Heart right ventricle (tissue), 16 donors: ENCODE results near the gene ATP13A3. TPM values are rescaled to one million over a fixed set of nuclear protein-coding genes. Genes with fewer than 3 reads are reported as not detected.
A peak's percentile ranks its signal among the peaks of the same experiment; 100 is the strongest.

Experiments used
- ATAC-seq, 8 donors: fragments of 200-7000 bp; cut with Tn5 transposase; one replicate each; pipeline ENCODE4 v1.9.1; 2020; ENCODE audit warnings: mild to moderate bottlenecking in 8 of 8, moderate library complexity in 8 of 8, moderate number of reproducible peaks in 1 of 8
- DNase-seq, 2 donors: peaks; one replicate each; pipeline ENCODE4 v3.0.0-alpha.2; 2020
- H3K27ac ChIP-seq, 10 donors: fragments of 200-600 bp; sonication (generic) in 2 of 10; one replicate each; pipeline versions ENCODE4 v1.5.0 to v1.8.0; 2020 to 2022; ENCODE audit warnings: mild to moderate bottlenecking in 3 of 10
- H3K27me3 ChIP-seq, 7 donors: fragments of 200-600 bp; one replicate each; pipeline ENCODE4 v1.8.0; 2021 to 2022; ENCODE audit warnings: mild to moderate bottlenecking in 2 of 7
- H3K36me3 ChIP-seq, 9 donors: fragments of 200-600 bp; sonication (generic) in 1 of 9; one replicate each; pipeline versions ENCODE4 v1.5.0 to v1.8.0; 2020 to 2022; ENCODE audit warnings: mild to moderate bottlenecking in 2 of 9
- H3K4me1 ChIP-seq, 9 donors: fragments of 200-600 bp; sonication (generic) in 1 of 9; one replicate each; pipeline versions ENCODE4 v1.5.0 to v1.8.0; 2020 to 2022; ENCODE audit warnings: mild to moderate bottlenecking in 4 of 9
- H3K4me3 ChIP-seq, 10 donors: fragments of 200-600 bp; sonication (generic) in 2 of 10; one replicate each; pipeline versions ENCODE4 v1.5.0 to v1.8.0; 2020 to 2022; ENCODE audit warnings: mild to moderate bottlenecking in 7 of 10, moderate library complexity in 2 of 10
- H3K9me3 ChIP-seq, 11 donors: fragments of 200-600 bp in 10 of 11; sonication (generic) in 2 of 11; one replicate each; pipeline versions ENCODE4 v1.5.0 to v1.8.0; 2013 to 2022; ENCODE audit warnings: mild to moderate bottlenecking in 2 of 11, control low read depth in 1 of 11, moderate library complexity in 1 of 11
- CTCF ChIP-seq, 9 donors: fragments of 200-600 bp; sonication (generic) in 2 of 9; IDR thresholded peaks; one replicate each; pipeline versions ENCODE4 v1.5.0 to v1.8.0; 2021 to 2022; ENCODE audit warnings: antibody characterized with exemption in 9 of 9, mild to moderate bottlenecking in 5 of 9, moderate library complexity in 1 of 9
- WGBS, 2 donors: extraction: QIAGEN DNeasy Blood & Tissue Kit; methylation state at CpG; one replicate each; pipeline ENCODE4 v1.1.7; 2013; ENCODE audit warnings: inconsistent platforms in 1 of 2; 5-methylcytosine and 5-hydroxymethylcytosine counted together
- intact Hi-C, 10 donors: fragments of 100-400 bp; cut with DNase I; formaldehyde crosslinking; loops; one replicate each; pipeline versions ENCODE4 v1.11.1 to v1.14.2; 2022
- polyA plus RNA-seq, 2 donors: library from polyadenylated mRNA; stranded (reverse); fragments of 200-250 nt; gene quantifications; one replicate each; pipeline ENCODE4 v1.2.3, GENCODE V29; 2013
- total RNA-seq, 10 donors: library from RNA; stranded (reverse); fragmentation: NEBNext Ultra II Directional in 3 of 10; extraction: Animal tissue kit (Norgen Biotek cat#: 25700) in 3 of 10; gene quantifications; one replicate each; pipeline versions ENCODE4 v1.2.1 to v1.2.4, GENCODE V29; 2021 to 2023
- donor health status: Arrhythmogenic right ventricular cardiomyopathy.
- donor health status: ischemic (EF 13 %, LVEDD 7.1; RV severe dilation, severe dysfunction).
- donor health status: healthy with polysubstance abuse.
- donor health status: DM: no; HTN: yes; CAD: no.
- donor health status: DM: no; HTN: no; CAD: no.
- donor health status: ischemic (EF 25% LVEDD 6.9; RV normal size, moderate dysfunction).
- donor health status: ischemic (EF 25% LVEDD 5.7; RV mildly dilated, moderate dysfunction).
- donor health status: healthy.
- donor health status: DM: yes; HTN: yes; CAD: no.
- donor health status: Ischemic cardiomyopathy.
- donor health status: ischemic (EF 35%, LVEDD 5.7; RV mildly dilated, moderate dysfunction).
- donor health status: nonischemic (EF 11% LVEDD 7.7; RV severe dilation, severe dysfunction).
- donor health status: DM: yes; HTN: yes; CAD: no.
- donor health status: PGD.
- donor health status: ischemic (EF 29% LVEDD 5.4; RV normal size, mild dysfunction).
- donor health status: nonischemic (EF 23%, LVEDD 6.1; RV moderate dilation, normal function).

Gene ATP13A3
- total and polyA plus RNA-seq, 12 donors: 31.0 to 195 (median 87.8) TPM

- intact Hi-C loops: no loop called here
- peaks cover 0 to 18% (median 5%) of the 10 kb centered on the region in 9 donors for H3K36me3 ChIP-seq
- ATAC-seq: no peak
- WGBS, 2 donors: 95% methylated on average over 7 of the region's 7 CpGs
- no peak for DNase-seq
- H3K27ac ChIP-seq: no peak overlapping the region
- H3K4me3 ChIP-seq: no peak overlapping the region
- H3K4me1 ChIP-seq: peaks cover 0 to 54% (median 17%) of the 10 kb centered on the region in 9 donors
- no peaks in the 10 kb centered on the region for H3K9me3 ChIP-seq
- no peak for TF ChIP-seq CTCF (IDR thresholded peaks at IDR 0.05)
- H3K27me3 ChIP-seq: no peaks in the 10 kb centered on the region
Measured at GRCh38 chr3:194465246-194465645, 21.6 kb downstream of the ATP13A3 start.

- Histone ChIP-seq H3K4me1 (peaks cover 0 to 48% (median 12%) of the 10 kb centered on the region in 9 donors), H3K9me3 (no peaks in the 10 kb centered on the region), H3K4me3 (no peak overlapping the region), H3K36me3 (peaks cover 0 to 24% (median 11%) of the 10 kb centered on the region in 9 donors), H3K27ac (no peak overlapping the region), H3K27me3 (no peaks in the 10 kb centered on the region)
- DNase-seq (no peak), ATAC-seq (peak in 1 of 8 donors; percentile 3)
- intact Hi-C loops: no loop called here
- no peak for TF ChIP-seq CTCF (IDR thresholded peaks at IDR 0.05)
- 89 to 90% methylated on average over 1 of the region's 1 CpG for WGBS, 2 donors
Measured at GRCh38 chr3:194464692-194465091, 22.1 kb downstream of the ATP13A3 start.

- DNase-seq (no peak), ATAC-seq (no peak)
- Histone ChIP-seq H3K27ac (no peak overlapping the region), H3K27me3 (no peaks in the 10 kb centered on the region), H3K36me3 (peaks cover 0 to 41% (median 12%) of the 10 kb centered on the region in 9 donors), H3K4me3 (no peak overlapping the region), H3K9me3 (no peaks in the 10 kb centered on the region), H3K4me1 (peaks cover 0 to 31% (median 9%) of the 10 kb centered on the region in 9 donors)
- TF ChIP-seq CTCF (IDR thresholded peaks at IDR 0.05): no peak
- intact Hi-C loops: no loop called here
- 88 to 89% methylated on average over 2 of the region's 2 CpGs for WGBS, 2 donors
Measured at GRCh38 chr3:194462936-194463335, 23.9 kb downstream of the ATP13A3 start.

GRCh38 chr3:194460566-194460965 lies 26.2 kb downstream of the ATP13A3 start:
- Histone ChIP-seq H3K27ac (no peak overlapping the region), H3K4me1 (peaks cover 0 to 17% (median 0%) of the 10 kb centered on the region in 9 donors), H3K9me3 (no peaks in the 10 kb centered on the region), H3K36me3 (peaks cover 0 to 65% (median 12%) of the 10 kb centered on the region in 9 donors), H3K27me3 (no peaks in the 10 kb centered on the region), H3K4me3 (no peak overlapping the region)
- no peak for TF ChIP-seq CTCF (IDR thresholded peaks at IDR 0.05)
- ATAC-seq (no peak), DNase-seq (no peak)
- 84 to 89% methylated on average over 5 of the region's 5 CpGs for WGBS, 2 donors
- intact Hi-C loops: no loop called here
